ENCODE data around the gene GABARAPL2.
A peak's percentile ranks its signal among the peaks of the same experiment; 100 is the strongest.

GABARAPL2 gene

GRCh38 chr16:75565640-75566039, 539 bp upstream of the GABARAPL2 start:
- DNase-seq (no peak), ATAC-seq (replicated peaks) (no peak)
- Mint-ChIP-seq H3K36me3 (peaks cover 12 to 22% of the 10 kb centered on the region in 2 donors), H3K4me1 (peaks cover 22 to 49% of the 10 kb centered on the region in 2 donors), H3K27me3 (peaks cover 0 to 5% of the 10 kb centered on the region in 2 donors), H3K27ac (peak overlapping the region; percentile 98), H3K9me3 (no peaks in the 10 kb centered on the region), H3K4me3 (peak overlapping the region; percentile 93 to 99)

- H3K9me3 Mint-ChIP-seq = no peaks in the 10 kb centered on the region
- H3K4me1 Mint-ChIP-seq = peaks cover 29 to 57% of the 10 kb centered on the region in 2 donors
- H3K36me3 Mint-ChIP-seq = peaks cover 20 to 30% of the 10 kb centered on the region in 2 donors
- ATAC-seq (replicated peaks) = peak in 1 of 2 donors; percentile 1
- H3K27ac Mint-ChIP-seq = peak overlapping the region; percentile 75
- DNase-seq = no peak
- peaks cover 0 to 5% of the 10 kb centered on the region in 2 donors for H3K27me3 Mint-ChIP-seq
- peak overlapping the region; percentile 93 to 99 for H3K4me3 Mint-ChIP-seq
Measured at GRCh38 chr16:75566758-75567255, 628 bp downstream of the GABARAPL2 start.

GRCh38 chr16:75567911-75568310, 1.7 kb downstream of the GABARAPL2 start:
- H3K27ac Mint-ChIP-seq = no peak overlapping the region
- H3K4me1 Mint-ChIP-seq = peaks cover 36 to 69% of the 10 kb centered on the region in 2 donors
- DNase-seq (no peak), ATAC-seq (replicated peaks) (no peak)
- peaks cover 29 to 40% of the 10 kb centered on the region in 2 donors for H3K36me3 Mint-ChIP-seq
- peak overlapping the region in 1 of 2 donors; percentile 9 for H3K4me3 Mint-ChIP-seq
- H3K9me3 Mint-ChIP-seq = no peaks in the 10 kb centered on the region
- H3K27me3 Mint-ChIP-seq = peaks cover 0 to under 1% of the 10 kb centered on the region in 2 donors

- DNase-seq = no peak
- Mint-ChIP-seq H3K4me1 (peaks cover 40 to 71% of the 10 kb centered on the region in 2 donors), H3K27ac (peak overlapping the region; percentile 89), H3K36me3 (peaks cover 45 to 52% of the 10 kb centered on the region in 2 donors), H3K27me3 (no peaks in the 10 kb centered on the region), H3K9me3 (no peaks in the 10 kb centered on the region), H3K4me3 (peak overlapping the region; percentile 55 to 76)
- ATAC-seq (replicated peaks) = peak; percentile 52 to 55
Measured at GRCh38 chr16:75570396-75571065, 4.4 kb downstream of the GABARAPL2 start.

GRCh38 chr16:75572864-75573542, 6.8 kb downstream of the GABARAPL2 start:
- no peak for DNase-seq
- peak overlapping the region; percentile 92 for H3K27ac Mint-ChIP-seq
- peak overlapping the region in 1 of 2 donors; percentile 13 for H3K4me3 Mint-ChIP-seq
- H3K4me1 Mint-ChIP-seq = peaks cover 37 to 65% of the 10 kb centered on the region in 2 donors
- no peaks in the 10 kb centered on the region for H3K27me3 Mint-ChIP-seq
- no peaks in the 10 kb centered on the region for H3K9me3 Mint-ChIP-seq
- peaks cover 53 to 57% of the 10 kb centered on the region in 2 donors for H3K36me3 Mint-ChIP-seq
- no peak for ATAC-seq (replicated peaks)

- ATAC-seq (replicated peaks) (no peak), DNase-seq (no peak)
- H3K27me3 Mint-ChIP-seq = no peaks in the 10 kb centered on the region
- peaks cover 58 to 61% of the 10 kb centered on the region in 2 donors for H3K36me3 Mint-ChIP-seq
- no peak overlapping the region for H3K4me3 Mint-ChIP-seq
- peaks cover 39 to 69% of the 10 kb centered on the region in 2 donors for H3K4me1 Mint-ChIP-seq
- no peaks in the 10 kb centered on the region for H3K9me3 Mint-ChIP-seq
- peak overlapping the region; percentile 11 for H3K27ac Mint-ChIP-seq
Measured at GRCh38 chr16:75573955-75574354, 7.8 kb downstream of the GABARAPL2 start.

GRCh38 chr16:75575958-75576357, 9.8 kb downstream of the GABARAPL2 start:
- peaks cover 53% of the 10 kb centered on the region in 2 donors for H3K36me3 Mint-ChIP-seq
- H3K27me3 Mint-ChIP-seq = no peaks in the 10 kb centered on the region
- no peak overlapping the region for H3K4me3 Mint-ChIP-seq
- H3K27ac Mint-ChIP-seq = peak overlapping the region; percentile 59
- ATAC-seq (replicated peaks) (no peak), DNase-seq (no peak)
- H3K4me1 Mint-ChIP-seq = peaks cover 32 to 65% of the 10 kb centered on the region in 2 donors
- H3K9me3 Mint-ChIP-seq = no peaks in the 10 kb centered on the region

- ATAC-seq (replicated peaks) = peak; percentile 58 to 73
- peak overlapping the region; percentile 59 for H3K27ac Mint-ChIP-seq
Measured at GRCh38 chr16:75576384-75576811, 10.2 kb downstream of the GABARAPL2 start.

GRCh38 chr16:75578212-75578611, 12.0 kb downstream of the GABARAPL2 start:
- Mint-ChIP-seq H3K27ac (no peak overlapping the region), H3K36me3 (peaks cover 35 to 36% of the 10 kb centered on the region in 2 donors), H3K4me1 (peaks cover 20 to 52% of the 10 kb centered on the region in 2 donors), H3K27me3 (no peaks in the 10 kb centered on the region), H3K4me3 (no peak overlapping the region), H3K9me3 (no peaks in the 10 kb centered on the region)
- ATAC-seq (replicated peaks) (no peak), DNase-seq (no peak)

More at GRCh38 chr16:75576384-75576811, 10.2 kb downstream of the GABARAPL2 start:
- no peaks in the 10 kb centered on the region for H3K27me3 Mint-ChIP-seq
- H3K4me3 Mint-ChIP-seq = no peak overlapping the region
- H3K9me3 Mint-ChIP-seq = no peaks in the 10 kb centered on the region
- H3K4me1 Mint-ChIP-seq = peaks cover 31 to 65% of the 10 kb centered on the region in 2 donors
- DNase-seq = no peak
- H3K36me3 Mint-ChIP-seq = peaks cover 50 to 52% of the 10 kb centered on the region in 2 donors

GRCh38 chr16:75578725-75579124, 12.5 kb downstream of the GABARAPL2 start:
- H3K4me3 Mint-ChIP-seq = no peak overlapping the region
- peaks cover 30 to 32% of the 10 kb centered on the region in 2 donors for H3K36me3 Mint-ChIP-seq
- no peaks in the 10 kb centered on the region for H3K27me3 Mint-ChIP-seq
- H3K4me1 Mint-ChIP-seq = peaks cover 17 to 47% of the 10 kb centered on the region in 2 donors
- ATAC-seq (replicated peaks) = no peak
- no peak for DNase-seq
- no peak overlapping the region for H3K27ac Mint-ChIP-seq
- H3K9me3 Mint-ChIP-seq = no peaks in the 10 kb centered on the region

- H3K9me3 Mint-ChIP-seq = no peaks in the 10 kb centered on the region
- H3K4me3 Mint-ChIP-seq = no peak overlapping the region
- H3K36me3 Mint-ChIP-seq = peaks cover 26 to 29% of the 10 kb centered on the region in 2 donors
- H3K27ac Mint-ChIP-seq = no peak overlapping the region
- peak; percentile 15 to 45 for ATAC-seq (replicated peaks)
- no peak for DNase-seq
- H3K27me3 Mint-ChIP-seq = no peaks in the 10 kb centered on the region
- H3K4me1 Mint-ChIP-seq = peaks cover 16 to 48% of the 10 kb centered on the region in 2 donors
Measured at GRCh38 chr16:75579281-75579834, 13.2 kb downstream of the GABARAPL2 start.

GRCh38 chr16:75584108-75584507, 17.9 kb downstream of the GABARAPL2 start:
- Mint-ChIP-seq H3K27ac (peak overlapping the region; percentile 5), H3K27me3 (no peaks in the 10 kb centered on the region), H3K36me3 (peaks cover 22 to 31% of the 10 kb centered on the region in 2 donors), H3K4me1 (peaks cover 21 to 38% of the 10 kb centered on the region in 2 donors), H3K9me3 (no peaks in the 10 kb centered on the region), H3K4me3 (peak overlapping the region in 1 of 2 donors; percentile 1)
- ATAC-seq (replicated peaks) = peak; percentile 87 to 90
- DNase-seq = no peak

- no peak for DNase-seq
- peaks cover 22 to 33% of the 10 kb centered on the region in 2 donors for H3K36me3 Mint-ChIP-seq
- H3K4me1 Mint-ChIP-seq = peaks cover 15 to 18% of the 10 kb centered on the region in 2 donors
- no peak overlapping the region for H3K27ac Mint-ChIP-seq
- H3K4me3 Mint-ChIP-seq = no peak overlapping the region
- ATAC-seq (replicated peaks) = no peak
- no peaks in the 10 kb centered on the region for H3K9me3 Mint-ChIP-seq
- no peaks in the 10 kb centered on the region for H3K27me3 Mint-ChIP-seq
Measured at GRCh38 chr16:75588716-75589115, 22.5 kb downstream of the GABARAPL2 start.

GRCh38 chr16:75589306-75589705, 23.1 kb downstream of the GABARAPL2 start:
- ATAC-seq (replicated peaks) = no peak
- peaks cover 12 to 13% of the 10 kb centered on the region in 2 donors for H3K4me1 Mint-ChIP-seq

More at GRCh38 chr16:75589306-75589705, 23.1 kb downstream of the GABARAPL2 start:
- H3K9me3 Mint-ChIP-seq = no peaks in the 10 kb centered on the region
- DNase-seq = no peak
- peaks cover 22 to 39% of the 10 kb centered on the region in 2 donors for H3K36me3 Mint-ChIP-seq
- no peak overlapping the region for H3K27ac Mint-ChIP-seq
- no peak overlapping the region for H3K4me3 Mint-ChIP-seq
- no peaks in the 10 kb centered on the region for H3K27me3 Mint-ChIP-seq
